Measurements from ENCODE around the gene EYA2. TPM values are rescaled to one million over a fixed set of nuclear protein-coding genes. Genes with fewer than 3 reads are reported as not detected.

The EYA2 gene
- total RNA-seq, 1 donor from 2014 or later = 94.1 TPM

- Mint-ChIP-seq H3K27me3 (ENCODE audit: unreplicated experiment) (peaks cover 2% of the 10 kb centered on the region), H3K9me3 (ENCODE audit: unreplicated experiment) (peaks cover 5% of the 10 kb centered on the region), H3K4me3 (ENCODE audit: unreplicated experiment) (no peak overlapping the region), H3K27ac (ENCODE audit: unreplicated experiment) (no peak overlapping the region), H3K36me3 (ENCODE audit: unreplicated experiment) (peaks cover 25% of the 10 kb centered on the region), H3K4me1 (ENCODE audit: low read depth, unreplicated experiment) (no peaks in the 10 kb centered on the region)
- TF ChIP-seq CTCF (IDR thresholded peaks at IDR 0.05; ENCODE audit: partially characterized antibody, unreplicated experiment) = no peak
- DNase-seq = no peak
These were observed 185.7 kb downstream of the EYA2 start for GRCh38 chr20:47080365-47080764.

- Mint-ChIP-seq H3K27me3 (ENCODE audit: unreplicated experiment) (peaks cover 2% of the 10 kb centered on the region), H3K9me3 (ENCODE audit: unreplicated experiment) (peaks cover 4% of the 10 kb centered on the region), H3K4me3 (ENCODE audit: unreplicated experiment) (no peak overlapping the region), H3K27ac (ENCODE audit: unreplicated experiment) (no peak overlapping the region), H3K4me1 (ENCODE audit: low read depth, unreplicated experiment) (peaks cover 12% of the 10 kb centered on the region), H3K36me3 (ENCODE audit: unreplicated experiment) (no peaks in the 10 kb centered on the region)
- TF ChIP-seq CTCF (IDR thresholded peaks at IDR 0.05; ENCODE audit: partially characterized antibody, unreplicated experiment) = no peak
- no peak for DNase-seq
These were observed 191.7 kb downstream of the EYA2 start for GRCh38 chr20:47086316-47086715.

GRCh38 chr20:47088335-47088734 is 193.7 kb downstream of the EYA2 start:
- Mint-ChIP-seq H3K27me3 (ENCODE audit: unreplicated experiment) (peaks cover 2% of the 10 kb centered on the region), H3K36me3 (ENCODE audit: unreplicated experiment) (no peaks in the 10 kb centered on the region), H3K9me3 (ENCODE audit: unreplicated experiment) (peaks cover 4% of the 10 kb centered on the region), H3K27ac (ENCODE audit: unreplicated experiment) (no peak overlapping the region), H3K4me3 (ENCODE audit: unreplicated experiment) (no peak overlapping the region), H3K4me1 (ENCODE audit: low read depth, unreplicated experiment) (peaks cover 20% of the 10 kb centered on the region)
- no peak for TF ChIP-seq CTCF (IDR thresholded peaks at IDR 0.05; ENCODE audit: partially characterized antibody, unreplicated experiment)
- no peak for DNase-seq

DNA sequence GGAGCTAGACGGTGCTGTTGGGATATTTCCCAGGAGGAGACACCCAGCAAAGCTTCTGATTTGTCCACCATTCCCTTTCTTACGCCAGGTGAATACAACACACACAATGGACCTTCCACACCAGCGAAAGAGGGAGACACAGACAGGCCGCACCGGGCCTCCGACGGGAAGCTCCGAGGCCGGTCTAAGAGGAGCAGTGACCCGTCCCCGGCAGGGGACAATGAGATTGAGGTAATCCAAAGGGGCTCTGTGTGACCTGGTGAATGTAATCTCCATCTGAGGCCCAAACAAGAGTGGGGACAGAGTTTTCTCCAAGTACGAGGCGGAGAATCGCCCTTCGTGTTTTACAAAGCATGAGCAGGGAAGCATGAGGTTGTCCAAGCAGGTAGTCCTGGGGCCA is 194.5 kb downstream of the EYA2 start:
- TF ChIP-seq CTCF (IDR thresholded peaks at IDR 0.05; ENCODE audit: partially characterized antibody, unreplicated experiment) = no peak
- DNase-seq = no peak
- peaks cover 7% of the 10 kb centered on the region for H3K9me3 Mint-ChIP-seq (ENCODE audit: unreplicated experiment)
- peaks cover 25% of the 10 kb centered on the region for H3K4me1 Mint-ChIP-seq (ENCODE audit: low read depth, unreplicated experiment)
- H3K4me3 Mint-ChIP-seq (ENCODE audit: unreplicated experiment) = peak overlapping the region; percentile 63
- peaks cover 5% of the 10 kb centered on the region for H3K27me3 Mint-ChIP-seq (ENCODE audit: unreplicated experiment)
- H3K27ac Mint-ChIP-seq (ENCODE audit: unreplicated experiment) = no peak overlapping the region
- no peaks in the 10 kb centered on the region for H3K36me3 Mint-ChIP-seq (ENCODE audit: unreplicated experiment)

GRCh38 chr20:47090835-47091234 is 196.2 kb downstream of the EYA2 start:
- Mint-ChIP-seq H3K36me3 (ENCODE audit: unreplicated experiment) (peaks cover 5% of the 10 kb centered on the region), H3K4me1 (ENCODE audit: low read depth, unreplicated experiment) (peaks cover 25% of the 10 kb centered on the region), H3K4me3 (ENCODE audit: unreplicated experiment) (no peak overlapping the region), H3K9me3 (ENCODE audit: unreplicated experiment) (peaks cover 7% of the 10 kb centered on the region), H3K27ac (ENCODE audit: unreplicated experiment) (no peak overlapping the region), H3K27me3 (ENCODE audit: unreplicated experiment) (peaks cover 5% of the 10 kb centered on the region)
- DNase-seq = no peak
- no peak for TF ChIP-seq CTCF (IDR thresholded peaks at IDR 0.05; ENCODE audit: partially characterized antibody, unreplicated experiment)

All from glutamatergic neuron (in vitro differentiated cells).